Measurements from ENCODE around the gene LGR4.
A peak's percentile ranks its signal among the peaks of the same experiment; 100 is the strongest.

The LGR4 gene

GRCh38 chr11:27485930-27486773, 13.6 kb upstream of the LGR4 start:
- no peak for DNase-seq (ENCODE audit: low read depth)

DNA sequence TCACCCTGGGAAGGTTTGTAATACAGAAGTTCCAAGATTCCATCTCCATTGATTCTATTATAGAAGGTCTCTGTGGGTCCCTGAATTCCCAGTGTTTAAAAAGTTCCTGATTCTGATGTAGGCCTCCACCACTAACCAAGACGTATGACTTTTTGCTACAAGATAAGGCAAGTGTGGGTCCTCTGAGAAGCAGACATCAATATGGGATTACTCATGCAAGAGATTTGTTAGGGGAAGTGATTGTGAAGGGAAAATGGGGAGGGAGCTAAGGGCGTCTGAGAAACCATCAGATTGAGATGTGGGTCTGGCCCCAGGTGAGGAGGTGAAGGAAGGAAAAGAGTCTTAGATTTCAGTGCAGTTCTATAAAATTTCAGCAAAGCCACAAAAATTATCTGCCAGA, 10.2 kb upstream of the LGR4 start:
- no peak for DNase-seq (ENCODE audit: low read depth)

DNA sequence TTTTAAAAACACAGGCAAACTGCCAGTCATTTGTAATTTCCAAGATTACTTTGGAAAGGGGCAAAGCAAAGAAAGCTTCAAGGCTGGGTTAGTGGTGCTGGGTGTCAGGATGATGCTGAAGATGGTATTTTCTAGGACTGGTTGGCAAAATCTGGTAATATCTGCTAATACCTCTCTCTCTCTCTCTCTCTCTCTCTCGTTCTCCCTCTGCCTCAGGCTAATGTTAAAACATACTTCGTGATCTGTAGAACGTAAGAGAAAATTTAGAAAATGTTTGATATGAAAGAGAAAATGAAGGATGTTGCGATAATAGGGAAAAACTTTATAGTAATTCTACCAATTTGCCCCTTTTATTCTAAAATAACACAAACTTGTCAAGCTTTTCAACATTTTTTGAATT, 9.4 kb upstream of the LGR4 start:
- no peak for DNase-seq (ENCODE audit: low read depth)

GRCh38 chr11:27477831-27478230, 5.2 kb upstream of the LGR4 start:
- no peak for DNase-seq (ENCODE audit: low read depth)

DNA sequence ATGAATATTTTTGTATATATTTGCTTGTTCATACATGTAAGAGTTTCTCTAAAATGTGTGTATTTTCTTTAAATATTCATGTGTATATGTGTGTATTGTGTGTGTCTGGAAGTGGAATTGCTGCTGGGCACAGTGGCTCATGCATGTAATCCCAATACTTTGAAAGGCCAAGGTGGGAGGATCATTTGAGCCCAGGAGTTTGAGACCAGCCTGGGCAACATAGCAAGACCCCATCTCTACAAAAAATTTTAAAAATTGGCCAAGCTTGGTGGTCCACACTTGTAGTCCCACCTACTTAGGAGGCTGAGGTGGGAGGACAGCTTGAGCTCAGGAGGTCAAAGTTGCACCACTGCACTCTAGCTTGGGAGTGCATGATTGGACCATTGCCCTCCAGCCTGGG, 4.7 kb upstream of the LGR4 start:
- no peak for DNase-seq (ENCODE audit: low read depth)

GRCh38 chr11:27475622-27476021, 3.0 kb upstream of the LGR4 start:
- no peak for DNase-seq (ENCODE audit: low read depth)

DNA sequence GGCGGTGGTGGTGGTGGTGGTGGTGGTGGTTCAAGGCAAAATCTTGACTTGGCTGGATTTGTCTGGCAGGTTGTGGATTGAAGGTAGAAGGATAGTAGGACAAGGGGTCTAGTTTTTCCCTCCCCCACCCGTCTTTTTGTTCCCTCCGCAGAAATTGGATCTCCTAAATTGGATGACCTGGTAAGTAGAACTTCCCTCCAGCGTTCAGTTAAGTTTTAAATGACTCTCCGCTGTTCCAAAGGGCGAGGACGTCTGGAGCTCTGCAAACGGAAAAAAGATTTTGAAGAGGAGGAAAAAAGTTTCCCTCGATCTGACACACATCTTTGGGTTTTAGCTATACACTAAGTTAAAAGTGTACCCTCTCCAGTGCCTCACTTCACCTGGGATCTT, 422 bp upstream of the LGR4 start:
- DNase-seq (ENCODE audit: low read depth): no peak

GRCh38 chr11:27471589-27472397, 797 bp downstream of the LGR4 start:
- peak; percentile 6 for DNase-seq (ENCODE audit: low read depth)

DNA sequence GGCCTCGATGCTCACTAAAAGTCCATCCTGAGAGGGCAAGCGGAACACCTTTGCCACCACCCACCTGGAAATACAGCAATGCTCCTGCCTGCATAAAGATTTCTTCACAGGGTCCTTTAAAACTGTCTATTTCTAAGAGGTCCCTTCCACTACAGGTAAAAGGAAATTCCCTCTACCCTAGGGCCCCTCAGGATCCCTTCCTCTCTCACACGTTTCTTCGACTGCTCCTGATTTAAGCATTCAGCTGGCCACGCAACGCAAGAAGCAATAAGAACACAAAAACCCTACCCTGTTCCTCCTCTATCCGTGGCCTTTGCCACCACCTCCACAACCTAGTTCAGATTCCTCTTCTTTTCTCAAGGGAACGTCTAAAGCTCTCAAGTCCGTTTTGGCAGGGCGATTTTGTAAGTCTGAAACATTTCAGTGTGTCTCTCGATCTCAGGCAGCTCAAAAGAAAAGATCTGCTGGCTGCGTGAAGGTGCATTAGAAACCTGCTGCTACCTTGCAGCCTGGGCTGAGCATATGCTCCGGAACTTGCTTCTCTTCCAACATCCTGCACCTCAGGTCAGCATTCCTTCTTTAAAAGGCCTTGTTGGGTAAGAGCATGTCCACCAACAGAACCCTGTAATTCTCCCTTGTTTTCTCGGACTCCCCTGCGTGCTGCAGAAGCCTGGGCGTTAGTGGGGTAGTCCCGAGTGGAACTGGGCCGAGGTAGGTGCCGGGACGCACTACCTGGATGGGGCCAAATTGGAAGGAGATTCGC, 1.6 kb downstream of the LGR4 start:
- no peak for DNase-seq (ENCODE audit: low read depth)

GRCh38 chr11:27470166-27470565, 2.4 kb downstream of the LGR4 start:
- DNase-seq (ENCODE audit: low read depth): no peak

- no peak for DNase-seq (ENCODE audit: low read depth)
Observed at GRCh38 chr11:27468995-27469695, 3.4 kb downstream of the LGR4 start.

DNA sequence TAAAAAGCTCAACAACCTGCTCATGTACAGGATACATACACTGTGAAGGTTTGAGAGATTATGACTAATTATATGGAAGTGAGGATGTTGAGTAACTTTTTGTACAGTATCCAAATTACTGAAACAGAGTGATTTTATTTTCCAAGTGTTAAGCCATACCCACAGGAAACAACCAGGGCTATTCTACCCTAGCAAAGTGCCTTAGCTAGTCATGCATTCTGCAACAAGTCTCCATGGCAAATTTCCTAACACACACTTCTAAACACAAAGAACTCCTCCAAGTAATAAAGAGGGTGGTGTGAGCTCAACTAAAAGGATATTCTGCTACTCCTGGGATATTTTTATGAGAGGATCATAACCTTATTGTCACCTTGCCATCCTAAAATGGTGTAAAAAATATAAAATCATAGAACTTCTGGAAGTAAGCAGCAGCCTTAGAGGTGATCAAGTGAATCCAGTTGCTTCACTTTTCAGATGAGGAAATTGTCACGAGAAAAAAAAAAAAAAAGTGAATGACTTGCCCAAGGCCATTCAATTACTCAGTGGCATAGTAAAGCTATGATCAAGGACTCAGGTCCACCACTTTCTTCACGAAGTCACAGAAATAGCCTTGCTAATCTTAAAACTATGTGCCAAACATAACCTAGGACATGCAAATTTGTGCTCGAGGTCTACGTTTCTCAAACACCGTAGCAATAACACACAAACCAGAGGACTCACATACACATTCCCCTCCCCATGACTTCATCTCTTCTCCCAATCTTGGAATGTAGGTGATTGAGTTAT, 4.2 kb downstream of the LGR4 start:
- no peak for DNase-seq (ENCODE audit: low read depth)

DNA sequence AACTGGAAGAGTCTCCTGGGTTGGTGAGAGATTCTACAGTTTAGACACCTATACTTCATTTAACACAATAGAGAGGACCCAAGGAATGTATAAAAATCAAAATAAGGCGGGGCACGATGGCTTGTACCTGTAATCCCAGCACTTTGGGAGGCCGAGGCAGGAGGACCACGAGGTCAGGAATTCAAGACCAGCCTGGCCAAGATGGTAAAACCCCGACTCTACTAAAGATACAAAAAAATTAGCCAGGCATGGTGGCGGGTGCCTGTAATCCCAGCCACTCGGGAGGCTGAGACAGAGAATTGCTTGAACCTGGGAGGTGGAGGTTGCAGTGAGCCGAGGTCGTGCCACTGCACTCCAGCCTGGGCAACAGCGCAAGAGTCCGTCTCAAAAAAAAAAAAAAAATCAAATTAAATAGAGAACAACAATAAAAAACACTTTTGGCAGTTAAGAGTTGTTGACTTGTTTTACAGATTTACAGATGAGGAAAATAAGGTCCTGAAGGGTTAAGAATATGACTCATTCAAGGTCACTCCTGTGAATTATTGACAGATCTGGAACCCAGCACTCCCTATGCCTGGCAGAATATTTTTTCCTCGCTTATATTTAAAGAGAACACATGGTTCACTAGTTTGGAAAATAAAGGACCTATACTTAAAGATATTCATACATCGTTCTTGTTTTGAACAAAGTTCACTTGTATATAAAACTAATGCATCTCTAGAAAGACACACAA, 5.2 kb downstream of the LGR4 start:
- no peak for DNase-seq (ENCODE audit: low read depth)

DNA sequence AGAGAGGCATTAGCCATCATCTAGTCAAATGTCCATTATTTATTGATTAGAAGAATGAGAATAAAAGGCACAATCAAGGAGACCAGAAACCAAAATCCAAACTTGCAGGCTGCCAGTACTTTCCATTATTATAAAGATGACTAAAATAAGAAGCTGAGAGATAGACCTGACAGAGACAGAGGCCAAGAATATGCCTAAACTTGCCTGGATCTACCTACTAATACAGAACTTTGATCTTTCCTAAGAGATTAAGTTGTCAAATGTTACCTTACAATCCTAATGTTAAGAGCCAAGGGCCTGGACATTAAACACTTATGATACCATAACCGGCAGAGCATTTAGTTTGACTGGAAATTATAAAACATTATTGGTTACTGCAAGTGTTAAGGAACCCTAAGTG, 6.2 kb downstream of the LGR4 start:
- DNase-seq (ENCODE audit: low read depth): no peak

GRCh38 chr11:27465629-27466028, 7.0 kb downstream of the LGR4 start:
- no peak for DNase-seq (ENCODE audit: low read depth)

- no peak for DNase-seq (ENCODE audit: low read depth)
Observed at GRCh38 chr11:27464909-27465308, 7.7 kb downstream of the LGR4 start.

DNA sequence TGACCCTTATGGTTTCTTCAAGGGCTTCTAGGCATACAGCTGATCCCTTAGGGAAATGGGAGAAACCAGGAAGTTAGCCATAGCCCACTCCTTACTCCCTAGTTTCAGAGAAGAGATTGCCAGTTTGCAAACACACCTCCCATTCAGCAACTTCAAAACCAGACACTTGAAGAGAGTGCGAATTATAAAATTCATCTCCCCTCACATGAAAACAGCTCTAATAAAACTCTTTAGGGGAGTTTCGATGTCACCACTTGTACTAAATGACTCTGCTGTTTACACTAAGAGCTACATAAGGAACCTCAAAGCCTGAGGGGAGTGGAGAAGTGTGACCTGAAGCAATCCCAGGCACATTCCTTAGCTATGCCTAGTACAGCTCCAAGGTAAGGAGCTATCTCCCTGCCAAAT, 8.3 kb downstream of the LGR4 start:
- no peak for DNase-seq (ENCODE audit: low read depth)

DNA sequence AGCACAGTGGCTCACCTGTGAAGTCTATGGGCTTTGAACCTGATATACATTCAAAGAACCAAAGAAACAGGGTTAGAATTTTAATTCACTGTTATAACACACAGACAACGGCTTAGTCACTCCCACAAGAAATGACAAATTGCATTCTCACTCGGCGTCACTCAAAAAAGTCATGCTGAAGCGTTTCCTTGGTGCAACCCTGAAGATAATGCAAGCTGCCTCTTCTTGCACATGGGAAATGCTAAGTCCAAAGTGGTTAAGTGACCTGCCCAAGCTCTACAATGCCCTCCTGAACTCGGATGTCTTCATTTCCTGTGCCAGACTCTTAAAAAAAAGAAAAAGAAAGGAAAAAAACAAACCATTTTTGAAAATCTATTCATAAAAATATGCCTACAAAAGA, 10.0 kb downstream of the LGR4 start:
- no peak for DNase-seq (ENCODE audit: low read depth)

- DNase-seq (ENCODE audit: low read depth): no peak
Observed at GRCh38 chr11:27460158-27460978, 12.2 kb downstream of the LGR4 start.

DNA sequence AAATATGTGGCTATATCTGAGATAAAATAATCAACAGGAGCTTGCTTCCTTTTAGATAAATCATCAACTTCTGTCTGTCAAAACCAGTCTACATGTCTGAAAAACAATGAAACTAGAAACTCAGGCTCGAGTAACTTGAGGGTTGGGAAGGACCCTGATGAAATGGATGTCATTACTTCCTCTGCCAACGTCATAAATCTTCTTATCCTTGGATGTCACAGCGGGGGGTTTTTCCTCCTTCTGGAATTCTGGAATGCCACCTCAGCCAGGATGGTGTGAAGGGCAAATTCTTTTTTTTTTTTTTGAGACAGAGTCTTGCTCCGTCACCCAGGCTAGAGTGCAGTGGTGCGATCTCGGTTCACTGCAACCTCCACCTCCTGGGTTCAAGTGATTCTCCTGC, 13.4 kb downstream of the LGR4 start:
- no peak for DNase-seq (ENCODE audit: low read depth)

All from activated T-helper 9 cell treated with anti-CD3 and anti-CD28 coated beads, Interleukin-2, amount 50 U/mL, for 16 hours (primary cell).